Trophoblast cell (in vitro differentiated cells and primary cell): ENCODE results near the gene ACOT9.

Source experiments
- DNase-seq, 2 donors: peaks; one replicate each; pipeline ENCODE4 v3.0.0-alpha.2; 2016
- H2AFZ ChIP-seq: 2 replicates; pipeline ENCODE4 v1.6.1; 2013; ENCODE audit warnings: low read length, moderate library complexity, mild to moderate bottlenecking; ENCODE audit not compliant: insufficient read depth, poor library complexity
- H2AK5ac ChIP-seq: 2 replicates; pipeline ENCODE4 v1.6.1; 2013; ENCODE audit warnings: mild to moderate bottlenecking, low read length
- H2BK120ac ChIP-seq: 2 replicates; pipeline ENCODE4 v1.6.1; 2013; ENCODE audit warnings: low read length, mild to moderate bottlenecking, moderate library complexity; ENCODE audit not compliant: insufficient read depth, poor library complexity
- H2BK12ac ChIP-seq: 2 replicates; pipeline ENCODE4 v1.6.1; 2013; ENCODE audit warnings: mild to moderate bottlenecking, low read length, moderate library complexity
- H2BK5ac ChIP-seq: 2 replicates; pipeline ENCODE4 v1.6.1; 2013; ENCODE audit warnings: low read length, low read depth, moderate library complexity, mild to moderate bottlenecking; ENCODE audit not compliant: poor library complexity
- H3K14ac ChIP-seq: 2 replicates; pipeline ENCODE4 v1.6.1; 2013; ENCODE audit warnings: mild to moderate bottlenecking, low read length
- H3K18ac ChIP-seq: 2 replicates; pipeline ENCODE4 v1.6.1; 2013; ENCODE audit warnings: mild to moderate bottlenecking, low read length
- H3K23ac ChIP-seq: 2 replicates; pipeline ENCODE4 v1.6.1; 2013; ENCODE audit warnings: low read length
- H3K27ac ChIP-seq: 2 replicates; pipeline ENCODE4 v1.5.1; 2013; ENCODE audit warnings: low read depth, mild to moderate bottlenecking, inconsistent platforms, low read length, moderate library complexity
- H3K27me3 ChIP-seq: 2 replicates; pipeline ENCODE4 v1.6.1; 2013; ENCODE audit warnings: inconsistent platforms, mild to moderate bottlenecking, low read length, moderate library complexity; ENCODE audit not compliant: insufficient read depth
- H3K36me3 ChIP-seq, 2 experiments: 1 replicate in 1 of 2; 2 replicates in 1 of 2; pipeline ENCODE4 v1.6.1; 2013; ENCODE audit warnings: low read length in 2 of 2, mild to moderate bottlenecking in 2 of 2, moderate library complexity in 1 of 2; ENCODE audit not compliant: insufficient read depth in 2 of 2, control insufficient read depth in 1 of 2
- H3K4ac ChIP-seq: 2 replicates; pipeline ENCODE4 v1.6.1; 2013; ENCODE audit warnings: low read depth, mild to moderate bottlenecking, low read length, moderate library complexity
- H3K4me1 ChIP-seq, 2 experiments: 1 replicate in 1 of 2; 2 replicates in 1 of 2; pipeline ENCODE4 v1.6.1; 2013; ENCODE audit warnings: low read length in 2 of 2, mild to moderate bottlenecking in 2 of 2, moderate library complexity in 1 of 2; ENCODE audit not compliant: insufficient read depth in 2 of 2, control insufficient read depth in 1 of 2
- H3K4me2 ChIP-seq: 2 replicates; pipeline ENCODE4 v1.6.1; 2013; ENCODE audit warnings: inconsistent platforms, mild to moderate bottlenecking, low read length, moderate library complexity
- H3K4me3 ChIP-seq: 2 replicates; pipeline ENCODE4 v1.5.1; 2013; ENCODE audit warnings: mild to moderate bottlenecking, low read depth, low read length, inconsistent platforms
- H3K79me1 ChIP-seq: one replicate; pipeline ENCODE4 v1.6.1; 2013; ENCODE audit warnings: low read length
- H3K79me2 ChIP-seq: 2 replicates; pipeline ENCODE4 v1.6.1; 2013; ENCODE audit warnings: low read length, mild to moderate bottlenecking; ENCODE audit not compliant: control insufficient read depth, insufficient read depth, poor library complexity
- H3K9ac ChIP-seq: 2 replicates; pipeline ENCODE4 v1.6.1; 2013; ENCODE audit warnings: mild to moderate bottlenecking, low read length
- H3K9me3 ChIP-seq: 2 replicates; pipeline ENCODE4 v1.6.1; 2013; ENCODE audit warnings: low read depth, mild to moderate bottlenecking, control low read depth, inconsistent platforms, low read length; ENCODE audit not compliant: insufficient read depth
- H4K12ac ChIP-seq: 2 replicates; pipeline ENCODE4 v1.6.1; 2013; ENCODE audit warnings: low read depth, mild to moderate bottlenecking, low read length, moderate library complexity
- H4K8ac ChIP-seq: 2 replicates; pipeline ENCODE4 v1.6.1; 2013; ENCODE audit warnings: low read depth, mild to moderate bottlenecking, low read length, moderate library complexity
- H4K91ac ChIP-seq: one replicate; pipeline ENCODE4 v1.6.1; 2013; ENCODE audit warnings: low read depth, mild to moderate bottlenecking, low read length, moderate library complexity
- WGBS: extraction: QIAGEN DNeasy Blood & Tissue Kit; methylation state at CpG from one replicate; pipeline ENCODE4 v1.1.7; 2013; ENCODE audit warnings: missing lambda C conversion rate; ENCODE audit not compliant: insufficient read length, insufficient coverage; ENCODE audit errors: extremely low coverage; 5-methylcytosine and 5-hydroxymethylcytosine counted together

ACOT9 gene

DNA sequence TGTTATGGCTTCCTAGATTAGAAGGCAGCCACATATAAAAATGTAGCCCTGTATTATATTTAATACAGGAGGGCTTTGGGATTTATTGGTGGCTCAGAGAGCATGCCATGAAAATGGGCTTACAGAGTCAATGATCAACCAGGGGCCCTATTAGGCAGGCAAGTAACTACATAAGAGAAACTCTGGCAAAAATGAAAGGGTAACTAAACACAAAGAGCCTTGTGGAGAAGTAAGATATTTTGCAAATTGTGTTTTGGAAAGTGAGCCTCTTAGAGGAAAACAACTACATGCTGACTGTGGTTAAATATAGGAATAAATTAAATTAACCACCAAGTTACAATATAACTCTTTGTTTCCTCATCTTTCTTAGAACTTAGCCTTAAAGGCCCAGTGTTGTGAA, 45.4 kb upstream of the ACOT9 start:
- no peak overlapping the region for H3K4me3 ChIP-seq
- no peak overlapping the region for H2BK5ac ChIP-seq
- no peak overlapping the region for H3K18ac ChIP-seq
- peaks cover 0 to 2% of the 10 kb centered on the region in 2 experiments for H3K4me1 ChIP-seq
- H2AK5ac ChIP-seq, result no peak overlapping the region
- no peaks in the 10 kb centered on the region for H3K36me3 ChIP-seq
- H4K12ac ChIP-seq, result no peak overlapping the region
- H2BK120ac ChIP-seq, result no peak overlapping the region
- H3K4ac ChIP-seq, result no peak overlapping the region
- no peaks in the 10 kb centered on the region for H3K27me3 ChIP-seq
- no peak overlapping the region for H2BK12ac ChIP-seq
- no peaks in the 10 kb centered on the region for H3K79me2 ChIP-seq
- H2AFZ ChIP-seq, result no peak overlapping the region
- H4K91ac ChIP-seq, result no peak overlapping the region
- H3K9me3 ChIP-seq, result no peaks in the 10 kb centered on the region
- H3K9ac ChIP-seq, result no peak overlapping the region
- H3K27ac ChIP-seq, result no peak overlapping the region
- H3K14ac ChIP-seq, result no peak overlapping the region
- DNase-seq, result no peak
- H4K8ac ChIP-seq, result no peak overlapping the region
- no peak overlapping the region for H3K4me2 ChIP-seq
- H3K23ac ChIP-seq, result no peak overlapping the region
- no peaks in the 10 kb centered on the region for H3K79me1 ChIP-seq

DNA sequence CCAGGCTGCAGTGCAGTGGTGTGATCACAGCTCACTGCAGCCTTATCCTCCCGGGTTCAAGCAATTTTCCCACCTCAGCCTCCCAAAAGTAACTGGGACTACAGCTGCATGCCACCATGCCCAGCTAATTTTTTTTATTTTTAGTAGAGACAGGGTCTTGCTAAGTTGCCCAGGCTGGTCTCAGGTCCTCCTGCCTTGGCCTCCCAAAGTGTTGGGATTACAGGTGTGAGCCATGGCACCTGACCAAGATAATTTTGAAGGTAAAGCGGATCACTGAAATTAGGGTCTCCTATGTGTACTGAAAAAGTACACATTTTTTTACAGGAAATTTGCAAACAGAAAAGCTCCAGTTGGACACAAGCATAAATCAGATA, 44.7 kb upstream of the ACOT9 start:
- no peak overlapping the region for H3K9ac ChIP-seq
- no peak overlapping the region for H3K27ac ChIP-seq
- WGBS, result no CpG with 5 or more reads among the region's 2 CpGs
- H3K9me3 ChIP-seq, result no peaks in the 10 kb centered on the region
- H4K12ac ChIP-seq, result no peak overlapping the region
- peaks cover 4% of the 10 kb centered on the region for H3K79me1 ChIP-seq
- H3K18ac ChIP-seq, result no peak overlapping the region
- H4K91ac ChIP-seq, result no peak overlapping the region
- DNase-seq, result no peak
- H3K79me2 ChIP-seq, result peaks cover 3% of the 10 kb centered on the region
- peaks cover 0 to 2% of the 10 kb centered on the region in 2 experiments for H3K4me1 ChIP-seq
- no peak overlapping the region for H2AK5ac ChIP-seq
- no peaks in the 10 kb centered on the region for H3K36me3 ChIP-seq
- no peak overlapping the region for H2AFZ ChIP-seq
- no peak overlapping the region for H2BK5ac ChIP-seq
- no peak overlapping the region for H2BK12ac ChIP-seq
- H3K4ac ChIP-seq, result no peak overlapping the region
- no peak overlapping the region for H3K4me3 ChIP-seq
- no peak overlapping the region for H3K14ac ChIP-seq
- H3K4me2 ChIP-seq, result no peak overlapping the region
- H3K23ac ChIP-seq, result no peak overlapping the region
- H3K27me3 ChIP-seq, result no peaks in the 10 kb centered on the region
- H4K8ac ChIP-seq, result no peak overlapping the region
- H2BK120ac ChIP-seq, result no peak overlapping the region

DNA sequence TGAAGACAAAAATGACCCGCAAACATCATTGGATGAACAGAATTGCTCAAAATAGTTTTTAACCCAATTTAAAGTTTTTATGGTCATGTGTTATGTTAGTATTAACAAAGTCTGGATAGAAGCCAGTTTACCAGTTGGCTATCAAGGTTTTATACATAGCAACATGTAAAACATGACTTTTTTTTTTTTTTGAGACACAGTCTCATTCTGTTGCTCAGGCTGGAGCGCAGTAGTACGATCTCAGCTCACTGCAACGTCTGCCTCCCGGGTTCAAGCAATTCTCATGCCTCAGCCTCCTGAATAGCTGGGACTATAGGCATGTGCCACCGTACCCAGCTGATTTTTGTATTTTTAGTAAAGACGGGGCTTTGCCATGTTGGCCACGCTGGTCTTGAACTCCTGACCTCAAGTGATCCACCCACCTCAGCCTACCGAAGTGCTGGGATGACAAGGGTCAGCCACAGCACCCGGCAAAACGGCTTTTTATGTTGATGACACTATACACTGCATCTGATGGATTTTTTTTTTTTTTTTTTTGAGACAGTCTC, 43.3 kb upstream of the ACOT9 start:
- H3K4me1 ChIP-seq, result peaks cover 0 to 2% of the 10 kb centered on the region in 2 experiments

DNA sequence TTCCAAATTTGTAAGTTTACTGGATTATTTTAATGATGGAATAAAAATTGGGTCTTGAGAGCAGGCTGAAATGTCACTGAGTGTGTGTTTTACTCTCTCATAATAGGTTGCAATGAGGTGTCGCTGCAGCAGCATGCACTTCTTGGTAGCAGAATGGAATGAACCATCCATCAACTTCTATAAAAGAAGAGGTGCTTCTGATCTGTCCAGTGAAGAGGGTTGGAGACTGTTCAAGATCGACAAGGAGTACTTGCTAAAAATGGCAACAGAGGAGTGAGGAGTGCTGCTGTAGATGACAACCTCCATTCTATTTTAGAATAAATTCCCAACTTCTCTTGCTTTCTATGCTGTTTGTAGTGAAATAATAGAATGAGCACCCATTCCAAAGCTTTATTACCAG, 42.5 kb upstream of the ACOT9 start:
- Histone ChIP-seq H4K8ac (no peak overlapping the region), H3K9me3 (no peaks in the 10 kb centered on the region), H3K79me2 (peaks cover 3% of the 10 kb centered on the region), H3K4me3 (no peak overlapping the region), H2BK120ac (no peak overlapping the region), H3K27me3 (no peaks in the 10 kb centered on the region), H2BK12ac (no peak overlapping the region), H3K23ac (no peak overlapping the region), H3K36me3 (no peaks in the 10 kb centered on the region), H3K4me1 (peaks cover 0 to 2% of the 10 kb centered on the region in 2 experiments), H2AK5ac (no peak overlapping the region), H3K27ac (no peak overlapping the region), H3K14ac (no peak overlapping the region), H3K18ac (no peak overlapping the region), H3K4me2 (no peak overlapping the region), H3K9ac (no peak overlapping the region), H3K4ac (no peak overlapping the region), H2BK5ac (no peak overlapping the region), H2AFZ (no peak overlapping the region), H3K79me1 (peaks cover 4% of the 10 kb centered on the region), H4K91ac (no peak overlapping the region), H4K12ac (no peak overlapping the region)
- peak in 1 of 2 donors; percentile 44 for DNase-seq
- WGBS, result no CpG with 5 or more reads among the region's 2 CpGs

More for the DNA sequence above, 43.3 kb upstream of the ACOT9 start:
- no CpG with 5 or more reads among the region's 11 CpGs for WGBS
- peaks cover 4% of the 10 kb centered on the region for H3K79me1 ChIP-seq
- no peak overlapping the region for H2BK120ac ChIP-seq
- no peak overlapping the region for H3K18ac ChIP-seq
- no peak overlapping the region for H4K91ac ChIP-seq
- peaks cover 3% of the 10 kb centered on the region for H3K79me2 ChIP-seq
- H3K9me3 ChIP-seq, result no peaks in the 10 kb centered on the region
- H3K27ac ChIP-seq, result no peak overlapping the region
- peak; percentile 67 for DNase-seq
- H3K14ac ChIP-seq, result no peak overlapping the region
- no peak overlapping the region for H3K23ac ChIP-seq
- no peak overlapping the region for H3K4ac ChIP-seq
- no peak overlapping the region for H3K9ac ChIP-seq
- H2AK5ac ChIP-seq, result no peak overlapping the region
- no peak overlapping the region for H2BK5ac ChIP-seq
- H3K4me2 ChIP-seq, result no peak overlapping the region
- H4K12ac ChIP-seq, result no peak overlapping the region
- no peaks in the 10 kb centered on the region for H3K36me3 ChIP-seq
- no peak overlapping the region for H4K8ac ChIP-seq
- no peak overlapping the region for H2BK12ac ChIP-seq
- H3K27me3 ChIP-seq, result no peaks in the 10 kb centered on the region
- H2AFZ ChIP-seq, result no peak overlapping the region
- no peak overlapping the region for H3K4me3 ChIP-seq
